ENCODE data around the gene TRPM3.
"Not testable (repeated sequence)": the region's sequence is repeated elsewhere in the genome, so short reads cannot be mapped to it uniquely, and the experiment has no call there.

TRPM3 gene

GRCh38 chr9:70811638-70812037, 309.8 kb downstream of the TRPM3 start:
- no peak for DNase-seq

GRCh38 chr9:70806875-70807274, 314.5 kb downstream of the TRPM3 start:
- DNase-seq: no peak

- no peak for DNase-seq
Measured at GRCh38 chr9:70805949-70806348, 315.5 kb downstream of the TRPM3 start.

GRCh38 chr9:70802758-70803436, 318.5 kb downstream of the TRPM3 start:
- no peak for DNase-seq

- no peak for DNase-seq
Measured at GRCh38 chr9:70802206-70802605, 319.2 kb downstream of the TRPM3 start.

GRCh38 chr9:70801181-70801829, 320.1 kb downstream of the TRPM3 start:
- DNase-seq: no peak

- no peak for DNase-seq
Measured at GRCh38 chr9:70798018-70798417, 323.4 kb downstream of the TRPM3 start.

DNA sequence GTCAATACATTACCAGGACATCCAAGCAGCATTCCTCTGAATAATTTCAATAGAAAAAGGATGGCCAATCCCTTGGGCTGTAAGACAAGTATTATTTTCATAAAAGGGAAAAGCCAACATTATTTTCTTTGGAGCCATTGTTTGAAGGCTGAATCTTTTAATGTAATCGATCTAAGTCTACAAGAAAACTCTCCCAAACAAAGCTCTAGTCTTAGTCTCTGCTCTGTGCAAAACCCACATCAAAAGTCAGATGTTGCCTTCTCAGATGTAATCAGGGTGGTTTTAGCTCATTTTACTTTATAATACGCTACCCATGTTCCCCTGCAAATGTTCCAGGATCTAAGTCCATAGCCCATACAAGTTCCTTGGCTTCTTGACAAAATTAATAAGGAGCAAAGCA, 325.6 kb downstream of the TRPM3 start:
- no peak for DNase-seq

DNA sequence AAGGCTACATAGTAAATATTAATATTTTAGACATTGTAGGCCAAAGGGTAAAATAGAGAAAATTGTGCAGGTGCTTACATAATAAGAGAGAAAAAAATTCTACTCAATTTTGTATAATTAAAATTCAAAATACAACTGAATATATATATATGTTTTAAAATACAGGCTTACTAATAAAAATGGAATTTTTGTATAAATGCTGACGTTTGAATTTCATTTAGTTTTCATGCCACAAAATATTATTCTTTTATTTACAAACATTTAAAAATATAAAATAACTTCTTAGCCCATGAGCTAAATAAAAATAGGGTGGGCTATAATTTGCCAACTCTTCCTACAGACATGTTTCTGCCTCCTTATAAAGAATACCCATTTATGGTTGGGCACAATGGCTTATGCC, 328.6 kb downstream of the TRPM3 start:
- DNase-seq: no peak

DNA sequence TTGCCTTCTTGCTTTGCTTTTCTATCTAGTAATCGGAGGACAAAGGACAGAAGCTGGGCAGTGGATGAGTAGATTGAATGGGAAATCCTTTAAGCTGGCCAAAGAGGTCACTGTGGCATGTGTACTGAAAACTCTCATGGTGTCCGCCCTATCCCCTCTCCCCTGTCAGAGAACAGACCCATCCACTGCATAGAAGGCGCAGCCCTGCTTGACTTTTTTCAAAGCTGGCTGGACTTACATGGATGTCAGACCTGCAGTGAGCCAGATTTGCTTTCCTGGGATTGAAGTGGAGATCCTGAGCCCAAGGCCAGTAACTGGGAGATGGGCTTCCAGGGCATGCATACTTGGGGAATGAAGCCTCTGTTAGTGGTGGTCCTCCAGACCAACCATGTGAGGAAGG, 329.5 kb downstream of the TRPM3 start:
- no peak for DNase-seq

- DNase-seq: no peak
Measured at GRCh38 chr9:70789086-70789485, 332.3 kb downstream of the TRPM3 start.

- DNase-seq: no peak
Measured at GRCh38 chr9:70784456-70784855, 337.0 kb downstream of the TRPM3 start.

GRCh38 chr9:70778568-70778967, 342.9 kb downstream of the TRPM3 start:
- no peak for DNase-seq

DNA sequence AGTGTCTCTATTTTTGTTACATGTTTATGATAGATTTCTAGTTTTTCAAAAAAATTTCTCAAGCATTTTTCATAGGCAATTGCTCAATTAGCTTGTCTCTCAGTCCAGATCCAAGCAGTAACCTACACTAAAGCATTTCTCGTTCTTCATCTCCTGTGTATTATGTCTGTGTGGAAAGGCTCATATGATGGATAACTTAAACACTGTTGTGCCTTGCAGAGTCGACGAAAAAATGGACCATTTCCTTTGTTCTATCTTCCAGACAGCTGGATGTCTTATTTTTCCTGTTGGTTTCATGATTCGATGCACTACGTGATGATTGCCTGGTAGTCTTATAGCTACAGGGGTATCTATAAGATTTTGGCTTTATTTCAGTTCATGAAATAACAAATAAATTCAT, 347.8 kb downstream of the TRPM3 start:
- no peak for DNase-seq

GRCh38 chr9:70772601-70773000, 348.8 kb downstream of the TRPM3 start:
- no peak for DNase-seq

- DNase-seq: no peak
Measured at GRCh38 chr9:70765946-70766345, 355.5 kb downstream of the TRPM3 start.

DNA sequence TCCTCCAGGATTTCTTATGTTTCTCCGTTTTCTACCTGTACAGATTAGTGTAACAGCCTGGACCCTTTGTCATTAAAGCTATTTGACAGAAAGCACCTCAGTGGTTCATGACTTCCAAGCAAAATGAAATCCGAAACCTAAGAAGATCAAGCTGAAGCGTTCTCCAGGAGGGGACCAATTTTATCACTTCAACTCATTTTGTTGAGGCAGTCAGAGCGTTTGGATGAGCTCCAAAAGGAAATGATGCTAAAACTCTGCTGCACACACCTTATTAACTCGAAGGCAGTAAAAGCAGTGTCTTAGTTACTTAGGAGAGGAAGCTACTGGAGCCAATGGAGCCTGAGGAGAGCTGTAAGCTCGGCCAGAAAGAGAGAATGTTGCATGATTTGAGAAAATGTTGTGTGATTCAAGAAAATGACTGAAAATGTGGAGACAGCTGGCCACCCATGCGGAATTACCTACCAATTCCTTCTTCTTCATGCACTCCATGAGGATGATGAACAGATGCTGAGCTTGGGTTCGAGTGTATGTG, 360.2 kb downstream of the TRPM3 start:
- no peak for DNase-seq

- DNase-seq: no peak
Measured at GRCh38 chr9:70760228-70760627, 361.2 kb downstream of the TRPM3 start.

- DNase-seq: no peak
Measured at GRCh38 chr9:70753311-70753710, 368.1 kb downstream of the TRPM3 start.

DNA sequence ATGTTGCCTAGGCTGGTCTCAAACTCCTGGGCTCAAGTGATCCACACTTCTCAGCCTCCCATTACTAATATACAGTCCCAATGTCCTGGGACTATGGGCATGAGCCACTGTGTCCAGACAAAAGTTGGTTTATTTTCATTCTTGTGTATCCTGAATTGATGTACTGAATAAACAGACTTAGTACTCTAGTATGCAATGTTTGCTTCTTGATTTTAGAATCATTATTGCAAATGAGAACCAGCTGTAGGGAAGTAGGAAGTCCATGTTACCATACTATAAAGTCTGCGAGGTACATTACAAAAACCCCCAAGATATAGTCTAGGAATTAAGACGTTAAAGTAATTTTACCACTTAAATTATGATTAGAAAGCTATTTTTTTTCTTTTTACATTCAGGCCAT, 372.4 kb downstream of the TRPM3 start:
- DNase-seq: no peak

DNA sequence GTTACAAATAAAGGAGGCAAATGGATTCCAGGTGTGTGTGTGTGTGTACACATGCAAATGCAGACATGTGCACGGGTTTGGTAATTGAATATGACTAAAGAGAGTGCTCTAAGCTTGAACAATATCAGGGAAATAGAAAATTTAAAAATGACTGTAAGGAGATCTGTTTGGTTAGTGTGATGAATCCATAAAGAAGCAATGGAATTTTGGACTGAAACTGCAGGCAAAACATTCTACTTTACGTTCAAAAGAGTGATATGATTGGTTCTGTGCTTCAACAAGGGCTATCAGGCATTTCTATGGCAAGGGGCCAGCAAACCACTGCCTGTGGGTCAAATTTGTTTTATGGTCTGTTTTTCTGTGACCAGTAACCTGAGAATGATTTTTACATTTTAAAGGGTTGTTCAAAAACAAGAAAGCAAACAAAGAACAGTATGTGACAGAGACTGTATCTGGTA, 374.1 kb downstream of the TRPM3 start:
- DNase-seq: no peak

GRCh38 chr9:70746760-70747159, 374.7 kb downstream of the TRPM3 start:
- no peak for DNase-seq

- DNase-seq: no peak
Measured at GRCh38 chr9:70746316-70746715, 375.1 kb downstream of the TRPM3 start.

GRCh38 chr9:70724794-70725193, 396.6 kb downstream of the TRPM3 start:
- DNase-seq: not testable (repeated sequence)

DNA sequence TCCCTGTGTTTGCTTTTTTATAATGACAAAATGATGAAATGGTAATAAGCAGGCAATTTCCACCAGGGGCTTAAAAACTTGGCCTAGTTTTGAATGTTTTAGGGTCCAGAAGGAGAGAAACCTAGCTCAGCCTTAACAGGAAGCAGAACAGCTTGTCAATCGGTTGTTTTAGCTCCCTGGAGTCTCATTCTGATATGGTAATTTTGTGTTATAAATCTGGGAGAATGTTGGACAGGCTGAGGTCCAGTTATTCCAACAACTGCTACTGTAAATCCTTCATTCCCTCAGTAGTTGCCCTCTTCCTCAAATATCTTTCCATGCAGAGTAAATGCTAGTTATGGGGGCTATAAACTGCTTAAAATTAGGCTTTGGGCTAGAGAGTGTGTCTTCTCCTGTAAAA, 397.4 kb downstream of the TRPM3 start:
- not testable (repeated sequence) for DNase-seq
